Measurements from ENCODE around the gene TEN1. TPM values are rescaled to one million over a fixed set of nuclear protein-coding genes. Genes with fewer than 3 reads are reported as not detected.
"Not testable (repeated sequence)": the region's sequence is repeated elsewhere in the genome, so short reads cannot be mapped to it uniquely, and the experiment has no call there.

TEN1 gene
- total RNA-seq, 1 experiment from 2014 or later = 19.3 TPM

DNA sequence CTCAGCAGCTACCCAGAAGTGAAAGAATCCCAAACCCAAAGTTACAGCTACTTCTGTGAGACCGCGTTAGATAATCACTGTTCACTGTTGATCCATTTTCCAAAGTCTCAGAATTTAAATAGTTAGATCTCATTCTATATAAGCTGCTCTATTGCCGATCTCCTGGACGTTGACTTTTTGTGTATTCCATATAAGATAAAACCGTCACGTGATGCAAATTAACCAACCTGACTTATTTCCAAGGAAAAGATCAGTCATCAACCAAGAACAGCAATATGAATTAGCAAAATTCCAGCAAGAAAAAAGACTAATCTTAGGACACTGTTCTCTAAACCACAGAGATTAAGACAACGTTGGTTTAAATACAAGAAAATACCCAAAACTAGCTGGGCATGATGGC, 8.4 kb upstream of the TEN1 start:
- Histone ChIP-seq H3K23me2 (ENCODE audit: insufficient read length, low read depth, low read length, poor library complexity, severe bottlenecking) (no peaks in the 10 kb centered on the region), H4K91ac (ENCODE audit: insufficient read length, low read depth, low read length) (no peak overlapping the region), H3T11ph (ENCODE audit: low read length) (no peak overlapping the region), H3K79me1 (ENCODE audit: insufficient read depth, low read depth, low read length, poor library complexity, severe bottlenecking) (no peaks in the 10 kb centered on the region), H3K79me2 (ENCODE audit: insufficient read depth, low read length) (no peaks in the 10 kb centered on the region), H4K5ac (ENCODE audit: insufficient read length, low read depth, low read length) (no peak overlapping the region), H2BK20ac (ENCODE audit: low read depth, low read length, poor library complexity, severe bottlenecking) (no peak overlapping the region), H3K18ac (ENCODE audit: insufficient read length, low read depth, low read length) (no peak overlapping the region), H3K27ac (ENCODE audit: insufficient read length, low read depth, low read length) (no peak overlapping the region), H3K56ac (ENCODE audit: insufficient read length, low read depth, low read length) (no peak overlapping the region), H4K8ac (replicated peaks; ENCODE audit: insufficient read length, low read depth, low read length) (no peak overlapping the region), H2BK120ac (ENCODE audit: low read depth, low read length, poor library complexity, severe bottlenecking) (no peak overlapping the region), H3K4ac (ENCODE audit: low read depth, low read length) (no peak overlapping the region), H3K9me3 (ENCODE audit: control insufficient read depth, low read depth, low read length) (no peaks in the 10 kb centered on the region), H2BK5ac (ENCODE audit: insufficient read length, low read length) (no peak overlapping the region), H3K4me1 (ENCODE audit: insufficient read depth, low read length) (no peaks in the 10 kb centered on the region), H2BK15ac (ENCODE audit: low read depth, low read length) (no peak overlapping the region), H4K20me1 (ENCODE audit: control insufficient read depth, insufficient read depth, insufficient read length) (no peaks in the 10 kb centered on the region), H3K27me3 (ENCODE audit: insufficient read depth, low read length) (no peaks in the 10 kb centered on the region), H2AK5ac (ENCODE audit: insufficient read length, low read length) (no peak overlapping the region), H3K23ac (ENCODE audit: insufficient read length, low read depth, low read length) (no peak overlapping the region), H3K9ac (ENCODE audit: extremely low read depth, insufficient read length, low read length) (no peak overlapping the region), H3K14ac (ENCODE audit: insufficient read depth, low read length) (no peak overlapping the region), H2AFZ (ENCODE audit: low read length) (no peak overlapping the region), H3K4me2 (ENCODE audit: insufficient read depth, insufficient read length, low read length) (no peak overlapping the region), H2BK12ac (ENCODE audit: insufficient read length, low read depth, low read length) (no peak overlapping the region)
- Mint-ChIP-seq H3K4me3 (no peak overlapping the region), H3K4me1 (peaks cover under 1 to 1% of the 10 kb centered on the region in 2 experiments; a peak in 1 of 4 replicates), H3K27ac (no peak overlapping the region; a peak in 1 of 7 replicates), H3K9me3 (no peaks in the 10 kb centered on the region), H3K36me3 (ENCODE audit: insufficient read depth in 1 of 3, low read depth in 3 of 3) (peaks cover 4 to 37% (median 34%) of the 10 kb centered on the region in 3 experiments; a peak in 6 of 7 replicates), H3K27me3 (ENCODE audit: low read depth) (no peaks in the 10 kb centered on the region)
- TF ChIP-seq, protein P1, sequence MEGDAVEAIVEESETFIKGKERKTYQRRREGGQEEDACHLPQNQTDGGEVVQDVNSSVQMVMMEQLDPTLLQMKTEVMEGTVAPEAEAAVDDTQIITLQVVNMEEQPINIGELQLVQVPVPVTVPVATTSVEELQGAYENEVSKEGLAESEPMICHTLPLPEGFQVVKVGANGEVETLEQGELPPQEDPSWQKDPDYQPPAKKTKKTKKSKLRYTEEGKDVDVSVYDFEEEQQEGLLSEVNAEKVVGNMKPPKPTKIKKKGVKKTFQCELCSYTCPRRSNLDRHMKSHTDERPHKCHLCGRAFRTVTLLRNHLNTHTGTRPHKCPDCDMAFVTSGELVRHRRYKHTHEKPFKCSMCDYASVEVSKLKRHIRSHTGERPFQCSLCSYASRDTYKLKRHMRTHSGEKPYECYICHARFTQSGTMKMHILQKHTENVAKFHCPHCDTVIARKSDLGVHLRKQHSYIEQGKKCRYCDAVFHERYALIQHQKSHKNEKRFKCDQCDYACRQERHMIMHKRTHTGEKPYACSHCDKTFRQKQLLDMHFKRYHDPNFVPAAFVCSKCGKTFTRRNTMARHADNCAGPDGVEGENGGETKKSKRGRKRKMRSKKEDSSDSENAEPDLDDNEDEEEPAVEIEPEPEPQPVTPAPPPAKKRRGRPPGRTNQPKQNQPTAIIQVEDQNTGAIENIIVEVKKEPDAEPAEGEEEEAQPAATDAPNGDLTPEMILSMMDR (conservative IDR thresholded peaks at IDR 0.05) = no peak
- DNase-seq = no peak
- WGBS (ENCODE audit: extremely low coverage, insufficient read length, low lambda C conversion rate) = no CpG with 5 or more reads among the region's 7 CpGs

DNA sequence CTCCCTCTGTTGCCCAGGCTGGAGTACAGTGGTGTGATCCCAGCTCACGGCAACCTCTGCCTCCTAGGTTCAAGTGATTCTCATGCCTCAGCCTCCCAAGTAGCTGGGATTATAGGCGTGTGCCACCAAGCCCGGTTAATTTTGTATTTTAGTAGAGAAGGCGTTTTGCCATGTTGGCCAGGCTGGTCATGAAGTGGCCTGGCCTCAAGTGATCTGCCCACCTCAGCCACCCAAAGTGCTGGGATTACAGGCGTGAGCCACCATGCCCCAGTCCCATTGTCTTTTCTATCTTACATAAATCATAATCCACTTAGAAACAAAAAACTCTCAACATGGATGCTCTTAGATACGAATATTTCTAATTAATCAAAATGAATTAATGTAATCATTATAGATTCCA, 3.9 kb upstream of the TEN1 start:
- not testable (repeated sequence) for H3K4me3 Mint-ChIP-seq; H3T11ph ChIP-seq (ENCODE audit: low read length); H4K91ac ChIP-seq (ENCODE audit: insufficient read length, low read depth, low read length); H2BK15ac ChIP-seq (ENCODE audit: low read depth, low read length); H3K27me3 Mint-ChIP-seq (ENCODE audit: low read depth); H3K14ac ChIP-seq (ENCODE audit: insufficient read depth, low read length); H3K27ac Mint-ChIP-seq; H3K4me2 ChIP-seq (ENCODE audit: insufficient read depth, insufficient read length, low read length); H2BK12ac ChIP-seq (ENCODE audit: insufficient read length, low read depth, low read length); H3K27ac ChIP-seq (ENCODE audit: insufficient read length, low read depth, low read length); H3K4ac ChIP-seq (ENCODE audit: low read depth, low read length); H3K9ac ChIP-seq (ENCODE audit: extremely low read depth, insufficient read length, low read length); H3K9me3 Mint-ChIP-seq; H2AFZ ChIP-seq (ENCODE audit: low read length); H3K27me3 ChIP-seq (ENCODE audit: insufficient read depth, low read length); H2BK20ac ChIP-seq (ENCODE audit: low read depth, low read length, poor library complexity, severe bottlenecking); H2AK5ac ChIP-seq (ENCODE audit: insufficient read length, low read length); H3K9me3 ChIP-seq (ENCODE audit: control insufficient read depth, low read depth, low read length); H4K8ac ChIP-seq (replicated peaks; ENCODE audit: insufficient read length, low read depth, low read length); H3K56ac ChIP-seq (ENCODE audit: insufficient read length, low read depth, low read length); H3K18ac ChIP-seq (ENCODE audit: insufficient read length, low read depth, low read length); H2BK120ac ChIP-seq (ENCODE audit: low read depth, low read length, poor library complexity, severe bottlenecking); H3K23ac ChIP-seq (ENCODE audit: insufficient read length, low read depth, low read length); H3K79me1 ChIP-seq (ENCODE audit: insufficient read depth, low read depth, low read length, poor library complexity, severe bottlenecking); H4K20me1 ChIP-seq (ENCODE audit: control insufficient read depth, insufficient read depth, insufficient read length); H3K4me1 ChIP-seq (ENCODE audit: insufficient read depth, low read length); H2BK5ac ChIP-seq (ENCODE audit: insufficient read length, low read length); H4K5ac ChIP-seq (ENCODE audit: insufficient read length, low read depth, low read length); DNase-seq; H3K79me2 ChIP-seq (ENCODE audit: insufficient read depth, low read length)
- Mint-ChIP-seq H3K4me1 (peaks cover 21 to 22% of the 10 kb centered on the region in 2 experiments), H3K36me3 (ENCODE audit: insufficient read depth in 1 of 3, low read depth in 3 of 3) (peaks cover 12 to 46% (median 43%) of the 10 kb centered on the region in 3 experiments; a peak in 6 of 7 replicates)
- H3K23me2 ChIP-seq (ENCODE audit: insufficient read length, low read depth, low read length, poor library complexity, severe bottlenecking) = peaks cover 11% of the 10 kb centered on the region
- 100% methylated on average over 1 of the region's 6 CpGs for WGBS (ENCODE audit: extremely low coverage, insufficient read length, low lambda C conversion rate)

Measured in H9 (cell line).